GM19463 (cell line): ENCODE measurements around the gene CYP11A1.

Source experiments
- ATAC-seq: cut with Tn5 transposase; IDR thresholded peaks from one replicate; pipeline ENCODE4 v1.9.1; 2021; ENCODE audit warnings: mild to moderate bottlenecking, moderate library complexity; ENCODE audit not compliant: unreplicated experiment

The CYP11A1 gene

GRCh38 chr15:74367296-74367854 is at the start of gene CYP11A1:
CYP11A1 (minus strand) TSS chr15:74367646; CDS start chr15:74367585, 61 bp downstream.
- ATAC-seq: no peak

GRCh38 chr15:74417225-74417624 is 49.8 kb upstream of the CYP11A1 start:
- ATAC-seq: no peak

GRCh38 chr15:74415966-74416916 is 48.8 kb upstream of the CYP11A1 start:
- no peak for ATAC-seq

- no peak for ATAC-seq
These were observed 47.3 kb upstream of the CYP11A1 start for GRCh38 chr15:74414603-74415338.

GRCh38 chr15:74414081-74414580 is 46.7 kb upstream of the CYP11A1 start:
- ATAC-seq: no peak

- ATAC-seq: no peak
These were observed 46.1 kb upstream of the CYP11A1 start for GRCh38 chr15:74413350-74414080.

GRCh38 chr15:74412159-74412558 is 44.7 kb upstream of the CYP11A1 start:
- no peak for ATAC-seq

GRCh38 chr15:74411686-74412085 is 44.2 kb upstream of the CYP11A1 start:
- ATAC-seq: no peak

- ATAC-seq: no peak
These were observed 43.1 kb upstream of the CYP11A1 start for GRCh38 chr15:74410502-74410901.

GRCh38 chr15:74409225-74409624 is 41.8 kb upstream of the CYP11A1 start:
- ATAC-seq: no peak

- no peak for ATAC-seq
These were observed 41.4 kb upstream of the CYP11A1 start for GRCh38 chr15:74408815-74409214.

GRCh38 chr15:74408385-74408784 is 40.9 kb upstream of the CYP11A1 start:
- no peak for ATAC-seq

GRCh38 chr15:74406992-74407705 is 39.7 kb upstream of the CYP11A1 start:
- no peak for ATAC-seq

GRCh38 chr15:74406517-74406916 is 39.1 kb upstream of the CYP11A1 start:
- no peak for ATAC-seq

- ATAC-seq: no peak
These were observed 38.4 kb upstream of the CYP11A1 start for GRCh38 chr15:74405823-74406222.

- peak; percentile 35 for ATAC-seq
These were observed 36.6 kb upstream of the CYP11A1 start for GRCh38 chr15:74403991-74404563.

- ATAC-seq: no peak
These were observed 36.1 kb upstream of the CYP11A1 start for GRCh38 chr15:74403588-74403919.

GRCh38 chr15:74402873-74403587 is 35.6 kb upstream of the CYP11A1 start:
- peak; percentile 34 for ATAC-seq

GRCh38 chr15:74402337-74402841 is 34.9 kb upstream of the CYP11A1 start:
- no peak for ATAC-seq
